Activated CD8-positive, alpha-beta memory T cell treated with anti-CD3 and anti-CD28 coated beads for 1 hour (primary cell): Measurements from ENCODE around the gene SPRR2F.
"Not testable (repeated sequence)": the region's sequence is repeated elsewhere in the genome, so short reads cannot be mapped to it uniquely, and the experiment has no call there.

Experiments used
- DNase-seq, 2 donors: peaks; one replicate each; pipeline ENCODE4 v3.0.0-alpha.2; 2020; ENCODE audit warnings: low read depth in 1 of 2; ENCODE audit errors: extremely low read depth in 1 of 2

Gene SPRR2F

GRCh38 chr1:153113416-153113815 lies at the start of gene SPRR2F:
SPRR2F (minus strand) TSS chr1:153113516; CDS start chr1:153112733, 783 bp downstream.
- DNase-seq = no peak

- DNase-seq = no peak
These were observed 42.2 kb upstream of the SPRR2F start for GRCh38 chr1:153155541-153155940.

- DNase-seq = no peak
These were observed 39.2 kb upstream of the SPRR2F start for GRCh38 chr1:153152481-153152880.

GRCh38 chr1:153150846-153151245 lies 37.5 kb upstream of the SPRR2F start, which contains the start of gene SPRR2G:
SPRR2G (minus strand) TSS chr1:153150890; CDS start chr1:153150110, 780 bp downstream.
- no peak for DNase-seq

GRCh38 chr1:153141377-153141776 lies 28.1 kb upstream of the SPRR2F start:
- no peak for DNase-seq

- no peak for DNase-seq
These were observed 27.2 kb upstream of the SPRR2F start for GRCh38 chr1:153140484-153140883.

GRCh38 chr1:153133743-153134142 lies 20.4 kb upstream of the SPRR2F start:
- no peak for DNase-seq

- DNase-seq = no peak
These were observed 20.0 kb upstream of the SPRR2F start for GRCh38 chr1:153133267-153133666.

- not testable (repeated sequence) for DNase-seq
These were observed 15.4 kb upstream of the SPRR2F start for GRCh38 chr1:153128688-153129087.

- DNase-seq = no peak
These were observed 14.0 kb upstream of the SPRR2F start for GRCh38 chr1:153127296-153127695.

GRCh38 chr1:153125536-153125935 lies 12.2 kb upstream of the SPRR2F start:
- DNase-seq = no peak

GRCh38 chr1:153123793-153124192 lies 10.5 kb upstream of the SPRR2F start:
- not testable (repeated sequence) for DNase-seq

- no peak for DNase-seq
These were observed 9.6 kb upstream of the SPRR2F start for GRCh38 chr1:153122831-153123421.

GRCh38 chr1:153120945-153121344 lies 7.6 kb upstream of the SPRR2F start:
- no peak for DNase-seq

- DNase-seq = no peak
These were observed 6.2 kb upstream of the SPRR2F start for GRCh38 chr1:153119491-153119971.

GRCh38 chr1:153115264-153115663 lies 1.9 kb upstream of the SPRR2F start:
- not testable (repeated sequence) for DNase-seq

- DNase-seq = not testable (repeated sequence)
These were observed 862 bp downstream of the SPRR2F start for GRCh38 chr1:153112454-153112853.

- DNase-seq = no peak
These were observed 13.1 kb downstream of the SPRR2F start for GRCh38 chr1:153100245-153100644.

- no peak for DNase-seq
These were observed 13.8 kb downstream of the SPRR2F start for GRCh38 chr1:153099461-153100045.

- no peak for DNase-seq
These were observed 17.6 kb downstream of the SPRR2F start for GRCh38 chr1:153095764-153096163.

GRCh38 chr1:153094426-153094825 lies 18.9 kb downstream of the SPRR2F start, which contains the start of gene SPRR2E:
SPRR2E (minus strand) TSS chr1:153094526; CDS start chr1:153093751, 775 bp downstream.
- DNase-seq = no peak

GRCh38 chr1:153087652-153088051 lies 25.7 kb downstream of the SPRR2F start:
- DNase-seq = no peak
